GM12878 (cell line): Measurements from ENCODE around the gene NLN. TPM values are rescaled to one million over a fixed set of nuclear protein-coding genes. Genes with fewer than 3 reads are reported as not detected.

Experiments
- ATAC-seq: fragments of 200-7000 bp; cut with Tn5 transposase; 3 replicates; pipeline ENCODE4 v1.9.1; 2020; ENCODE audit warnings: mild to moderate bottlenecking, moderate library complexity
- BruUV-seq: library from RNA; stranded (reverse); fragments of 400-500 nt; replicated peaks from 2 replicates; lab custom pipeline; 2021; lab: Mats Ljungman, UMichigan
- CTCF ChIA-PET: fragments of 300-600 bp; sonication (Branson Sonifier 250); formaldehyde crosslinking; extraction: SDS; loops from one replicate; lab custom pipeline; 2021; ENCODE audit warnings: inconsistent platforms; lab: Yijun Ruan, JAX
- POLR2A ChIA-PET: fragments of 350-600 bp; formaldehyde crosslinking; extraction: SDS; loops from one replicate; lab custom pipeline; 2021; ENCODE audit warnings: inconsistent platforms; lab: Charles Lee
- RAD21 ChIA-PET: fragments of 300-600 bp; sonication (Branson Sonifier 250); formaldehyde crosslinking; loops from one replicate; lab custom pipeline; 2023; ENCODE audit warnings: antibody characterized with exemption; ENCODE audit not compliant: unreplicated experiment; lab: Charles Lee
- SMC1A ChIA-PET: fragments of 300-600 bp; sonication (Branson Sonifier 250); formaldehyde crosslinking; loops from one replicate; lab custom pipeline; 2023; ENCODE audit not compliant: unreplicated experiment, uncharacterized antibody; lab: Charles Lee
- DNase-seq: peaks from one replicate; pipeline ENCODE4 v3.0.0-alpha.2; 2011; ENCODE audit warnings: low read depth, low spot score
- FAIRE-seq: peaks from 3 replicates; lab custom pipeline; 2011; peaks lifted over from hg19 to GRCh38; lab: Jason Lieb, UNC
- H2AFZ ChIP-seq: 2 replicates; pipeline ENCODE4 v1.6.0; 2011; ENCODE audit warnings: low read depth, low read length, control low read depth; ENCODE audit not compliant: control insufficient read depth
- H3K27ac ChIP-seq: 2 replicates; pipeline ENCODE4 v1.5.1; 2011; ENCODE audit warnings: control low read depth; ENCODE audit not compliant: control insufficient read depth, insufficient read depth
- H3K27me3 ChIP-seq, 2 experiments: replicated peaks in 1 of 2; 2 replicates each; pipeline versions ENCODE4 v1.6.0 to v1.6.1; 2011; ENCODE audit warnings: low read length in 1 of 2; ENCODE audit not compliant: control insufficient read depth in 2 of 2, insufficient read depth in 2 of 2
- H3K36me3 ChIP-seq, 2 experiments: 2 replicates each; pipeline ENCODE4 v1.5.1; 2011; ENCODE audit warnings: low read length in 1 of 2; ENCODE audit not compliant: control insufficient read depth in 2 of 2, insufficient read depth in 2 of 2
- H3K4me1 ChIP-seq: 2 replicates; pipeline ENCODE4 v1.6.1; 2011; ENCODE audit warnings: mild to moderate bottlenecking, low read length, moderate library complexity, mixed read lengths; ENCODE audit not compliant: control insufficient read depth, insufficient read depth
- H3K4me2 ChIP-seq: 2 replicates; pipeline ENCODE4 v1.6.0; 2011; ENCODE audit warnings: control low read depth; ENCODE audit not compliant: control insufficient read depth, insufficient read depth
- H3K4me3 ChIP-seq: fragments of 200-600 bp; sonication (generic); 2 replicates; pipeline ENCODE4 v1.5.1; 2016
- H3K79me2 ChIP-seq: 2 replicates; pipeline ENCODE4 v1.6.0; 2011; ENCODE audit warnings: low read length; ENCODE audit not compliant: control insufficient read depth, insufficient read depth
- H3K9ac ChIP-seq: 2 replicates; pipeline ENCODE4 v1.8.0; 2011; ENCODE audit warnings: low read length, control low read depth, mixed read lengths; ENCODE audit not compliant: control insufficient read depth, insufficient read depth
- H3K9me3 ChIP-seq: replicated peaks from 3 replicates; pipeline ENCODE4 v1.5.1; 2011; ENCODE audit warnings: mild to moderate bottlenecking, low read length; ENCODE audit not compliant: control insufficient read depth, insufficient read depth
- H4K20me1 ChIP-seq: 2 replicates; pipeline ENCODE4 v1.6.0; 2011; ENCODE audit not compliant: control insufficient read depth, insufficient read depth
- BCL3 ChIP-seq: IDR thresholded peaks from 2 replicates; pipeline ENCODE4 v1.6.1; 2011; ENCODE audit warnings: borderline replicate concordance, low read depth, mild to moderate bottlenecking, moderate library complexity, low read length; ENCODE audit not compliant: insufficient read depth, poor library complexity, severe bottlenecking
- DPF2 ChIP-seq: fragments of 450-650 bp; IDR thresholded peaks from 2 replicates; pipeline ENCODE4 v1.6.1; 2017; ENCODE audit warnings: mild to moderate bottlenecking
- EED ChIP-seq: sonication (generic); IDR thresholded peaks from 2 replicates; pipeline ENCODE4 v1.6.1; 2016; ENCODE audit warnings: antibody characterized with exemption, low read depth
- FOXM1 ChIP-seq: IDR thresholded peaks from 2 replicates; pipeline ENCODE4 v1.6.1; 2012; ENCODE audit warnings: low read depth, mild to moderate bottlenecking, inconsistent platforms, low read length, moderate library complexity
- JUNB ChIP-seq: IDR thresholded peaks from 2 replicates; pipeline ENCODE4 v1.6.1; 2016; ENCODE audit warnings: antibody characterized with exemption, mild to moderate bottlenecking
- NFIC ChIP-seq: IDR thresholded peaks from 2 replicates; pipeline ENCODE4 v1.6.1; 2012; ENCODE audit warnings: low read depth, mild to moderate bottlenecking, inconsistent platforms, low read length, moderate library complexity
- PAX5 ChIP-seq: IDR thresholded peaks from 2 replicates; pipeline ENCODE4 v1.6.1; 2011; ENCODE audit warnings: low read depth, low read length, borderline replicate concordance
- RB1 ChIP-seq: fragments of 450-650 bp; formaldehyde crosslinking; IDR thresholded peaks from 2 replicates; pipeline ENCODE4 v1.6.1; 2017; ENCODE audit warnings: mild to moderate bottlenecking, borderline replicate concordance
- RELA ChIP-seq: fragments of 450-650 bp; IDR thresholded peaks from 2 replicates; pipeline ENCODE4 v1.8.0; 2014; ENCODE audit warnings: borderline replicate concordance; ENCODE audit not compliant: partially characterized antibody
- RELB ChIP-seq: fragments of 450-650 bp; IDR thresholded peaks from 2 replicates; pipeline ENCODE4 v1.6.1; 2017; ENCODE audit warnings: low read depth, mild to moderate bottlenecking, moderate library complexity
- REST ChIP-seq: IDR thresholded peaks from 2 replicates; pipeline ENCODE4 v1.6.1; 2012; ENCODE audit warnings: mild to moderate bottlenecking, low read depth, low read length
- YBX1 ChIP-seq: fragments of 450-650 bp; IDR thresholded peaks from 2 replicates; pipeline ENCODE4 v1.6.1; 2016; ENCODE audit warnings: antibody characterized with exemption
- ZNF384 ChIP-seq: IDR thresholded peaks from 2 replicates; pipeline ENCODE4 v1.6.1; 2012; ENCODE audit warnings: low read depth, mild to moderate bottlenecking, low read length, improper control_type of control experiment, borderline replicate concordance
- ZZZ3 ChIP-seq: IDR thresholded peaks from 2 replicates; pipeline ENCODE4 v1.6.1; 2011; ENCODE audit warnings: low read depth; ENCODE audit not compliant: control insufficient read depth, insufficient read length
- WGBS: methylation state at CpG from one replicate; pipeline ENCODE4 v1.1.6; 2016; ENCODE audit warnings: low lambda C conversion rate; ENCODE audit not compliant: insufficient replicate concordance, insufficient coverage; ENCODE audit errors: missing lambda C conversion rate; 5-methylcytosine and 5-hydroxymethylcytosine counted together
- in situ Hi-C: fragments of 300-500 bp; cut with MboI; formaldehyde crosslinking; loops from 9 replicates; pipeline ENCODE4 v1.14.3; 2018; ENCODE audit warnings: mixed read lengths
- intact Hi-C: fragments of 100-400 bp; cut with micrococcal nuclease; formaldehyde crosslinking; loops from one replicate; pipeline ENCODE4 v1.14.2; 2022; ENCODE audit not compliant: unreplicated experiment
- polyA plus RNA-seq, 11 experiments: library from polyadenylated mRNA; depleted of rRNA in 4 of 11; unstranded in 6 of 11; stranded (reverse) in 5 of 11; fragments of >200 nt; fragmentation: Nextera tagmentation in 4 of 11; fragmentation: Illumina TruSeq in 1 of 11; extraction: Ambion mirVana in 4 of 11; extraction: Trizol in 1 of 11; gene quantifications; 1 replicate in 1 of 11; 2 replicates in 10 of 11; pipeline versions ENCODE4 v1.2.1 to v1.2.3, GENCODE V29; 2011 to 2016; ENCODE audit warnings: inconsistent platforms in 2 of 11, missing spikeins in 2 of 11, low read depth in 1 of 11
- total RNA-seq, 4 experiments: library from RNA; depleted of rRNA in 3 of 4; stranded (reverse); fragments of >200 nt in 3 of 4; fragmentation: Illumina TruSeq in 1 of 4; extraction: Trizol in 1 of 4; gene quantifications; 2 replicates each; pipeline versions ENCODE4 v1.2.1 to v1.2.3, GENCODE V29; 2013 to 2021

NLN gene
- total and polyA plus RNA-seq, 10 of the 15 experiments (the other 5 are each of a cell fraction or from before 2014, with no cell fraction given): 6.8 to 56.9 (median 33.3) TPM

- TF ChIP-seq ZNF384: no peak
- no peak for TF ChIP-seq FOXM1
- TF ChIP-seq RELB: no peak
Measured at GRCh38 chr5:65856520-65856919, 134.5 kb downstream of the NLN start (continued).

GRCh38 chr5:65858316-65858715 is 136.3 kb downstream of the NLN start:
- Histone ChIP-seq H3K27ac (no peak overlapping the region), H3K27me3 (no peaks in the 10 kb centered on the region), H2AFZ (no peak overlapping the region), H4K20me1 (no peaks in the 10 kb centered on the region), H3K79me2 (no peaks in the 10 kb centered on the region), H3K36me3 (no peaks in the 10 kb centered on the region), H3K4me3 (no peak overlapping the region), H3K4me1 (no peaks in the 10 kb centered on the region), H3K4me2 (no peak overlapping the region), H3K9me3 (no peaks in the 10 kb centered on the region), H3K9ac (no peak overlapping the region)
- no peak for FAIRE-seq
- RAD21 ChIA-PET: no interaction called here
- SMC1A ChIA-PET: interaction anchor here (1.5 kb wide), 1 partner anchor 13 kb away, joined by 5 read pairs; no protein-coding TSS in a partner anchor
- intact Hi-C loops (no loop called here), in situ Hi-C loops (no loop called here)
- WGBS: 9% methylated on average over 3 of the region's 3 CpGs
- no peak for ATAC-seq
- BruUV-seq: no TSS peak
- POLR2A ChIA-PET: no interaction called here
- no peak for DNase-seq
- CTCF ChIA-PET: interaction anchor here (1.3 to 1.4 kb wide), 2 partner anchors 115 to 450 kb away, joined by 3 to 4 read pairs; no protein-coding TSS in a partner anchor
- no peak for TF ChIP-seq EED
- no peak for TF ChIP-seq YBX1
- TF ChIP-seq ZZZ3: no peak
- no peak for TF ChIP-seq NFIC
- TF ChIP-seq PAX5: no peak
- TF ChIP-seq RELA: no peak
- no peak for TF ChIP-seq RB1
- TF ChIP-seq DPF2: no peak
- no peak for TF ChIP-seq BCL3
- no peak for TF ChIP-seq JUNB
- TF ChIP-seq REST: no peak
